H54 (cell line): Measurements from ENCODE around the gene SEMA5B.

Experiments used
- DNase-seq: peaks from one replicate; pipeline ENCODE4 v3.0.0; 2011; ENCODE audit warnings: low spot score, mixed read lengths; ENCODE audit not compliant: insufficient read length
- FAIRE-seq: peaks from 3 replicates; lab custom pipeline; 2011; peaks lifted over from hg19 to GRCh38; lab: Jason Lieb, UNC
- POLR2A ChIP-seq: IDR thresholded peaks from 2 replicates; pipeline ENCODE4 v1.6.1; 2011; ENCODE audit warnings: low read depth, mild to moderate bottlenecking, low read length

Gene SEMA5B

DNA sequence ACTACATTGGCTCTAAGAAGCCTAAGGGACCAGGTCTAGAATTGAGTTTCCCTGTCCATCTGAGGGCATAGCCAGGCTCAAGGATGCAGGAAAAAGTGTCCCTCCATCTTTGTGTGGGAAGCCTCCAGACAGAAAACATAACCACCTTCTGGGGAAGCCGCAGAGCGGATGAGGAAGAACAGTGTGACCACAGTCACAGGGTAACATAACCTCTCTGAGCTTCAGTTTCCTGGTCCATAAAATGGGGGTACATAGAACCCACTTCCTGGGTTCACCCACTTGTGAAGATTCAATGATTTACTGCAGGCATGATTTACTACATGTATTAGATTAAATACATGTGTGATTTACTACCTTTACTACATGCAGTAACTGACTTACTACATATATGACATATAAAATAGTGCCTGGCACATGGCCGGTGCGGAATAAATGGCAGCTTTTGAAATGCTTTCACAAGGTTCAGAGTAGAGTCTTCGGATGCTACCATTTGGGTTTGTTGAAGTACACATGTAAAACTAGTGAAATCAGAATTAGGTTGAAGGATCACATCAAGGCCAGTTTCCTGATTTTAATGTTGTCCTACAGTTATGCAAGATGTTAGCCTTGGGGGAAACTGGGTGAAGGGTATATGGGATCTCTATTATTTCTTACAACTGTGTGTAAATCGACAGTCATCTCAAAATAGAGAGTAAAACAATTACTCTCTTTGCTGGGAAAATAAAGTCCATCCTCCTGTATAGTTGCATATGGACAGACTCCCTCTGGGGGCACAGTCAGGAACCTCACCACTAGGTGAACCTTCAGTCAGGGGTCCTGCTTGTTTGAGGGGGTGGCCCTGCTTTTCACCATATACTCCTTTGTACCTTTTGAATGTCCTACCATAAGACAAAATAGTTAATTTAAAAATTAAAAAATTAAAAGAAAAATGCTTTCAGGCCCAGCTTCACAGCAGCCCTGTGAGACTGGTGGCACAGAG, 86.0 kb downstream of the SEMA5B start:
- FAIRE-seq: no peak
- no peak for DNase-seq
- no peak for TF ChIP-seq POLR2A

DNA sequence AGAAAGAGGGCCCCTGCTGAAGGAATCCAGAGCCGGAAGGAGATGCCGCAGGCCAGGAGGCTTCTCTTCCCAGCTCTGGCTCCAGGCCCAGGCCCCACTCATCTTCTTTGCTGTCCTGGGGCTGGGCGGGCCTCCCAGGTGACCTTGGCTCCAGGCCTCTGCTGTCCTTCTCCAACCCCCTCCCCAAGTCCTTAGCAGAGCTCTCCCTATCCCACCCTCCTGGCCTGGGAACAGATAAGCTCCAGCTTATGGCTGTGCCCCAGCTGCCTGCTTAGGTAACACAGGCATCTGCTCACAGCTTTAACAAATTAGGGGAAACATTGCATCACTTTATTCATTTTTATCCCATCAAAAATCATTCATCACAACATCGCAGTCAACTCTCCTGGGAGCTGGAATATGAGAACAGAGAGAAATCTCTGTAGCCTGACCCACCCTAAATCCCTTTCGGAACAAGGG, 86.9 kb downstream of the SEMA5B start:
- TF ChIP-seq POLR2A: no peak
- no peak for FAIRE-seq
- DNase-seq: no peak

DNA sequence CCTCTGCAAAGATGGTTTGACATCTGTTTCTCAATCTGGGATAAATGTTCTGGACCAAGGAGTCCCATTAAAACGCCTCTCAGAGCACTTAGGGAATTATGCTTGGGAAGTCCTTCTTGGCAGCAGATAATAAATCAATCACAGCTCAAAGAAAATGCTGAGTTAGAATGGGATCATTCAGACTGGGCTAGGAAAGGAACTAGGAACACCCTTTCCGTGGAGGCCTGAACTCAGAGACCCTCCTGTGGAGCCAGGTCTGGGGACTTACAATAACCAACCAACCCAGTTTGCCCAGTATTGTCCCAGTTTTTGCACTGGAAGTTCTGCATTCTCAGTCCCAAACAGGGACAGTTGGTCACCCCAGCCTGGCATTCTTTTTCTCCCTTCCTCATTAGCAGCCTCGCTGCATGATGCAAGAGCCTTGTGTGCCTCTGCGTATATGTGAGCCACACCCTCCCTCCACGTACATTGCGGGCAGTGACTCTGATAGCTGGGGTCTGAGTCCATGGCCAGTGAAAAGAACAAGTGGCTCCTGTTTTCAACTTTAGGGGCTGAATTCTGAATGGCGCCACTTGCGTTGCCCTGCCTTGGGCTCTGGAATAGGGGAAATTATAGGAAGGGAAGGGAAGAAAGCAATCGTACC, 88.7 kb downstream of the SEMA5B start:
- TF ChIP-seq POLR2A: no peak
- FAIRE-seq (no peak), DNase-seq (no peak)

DNA sequence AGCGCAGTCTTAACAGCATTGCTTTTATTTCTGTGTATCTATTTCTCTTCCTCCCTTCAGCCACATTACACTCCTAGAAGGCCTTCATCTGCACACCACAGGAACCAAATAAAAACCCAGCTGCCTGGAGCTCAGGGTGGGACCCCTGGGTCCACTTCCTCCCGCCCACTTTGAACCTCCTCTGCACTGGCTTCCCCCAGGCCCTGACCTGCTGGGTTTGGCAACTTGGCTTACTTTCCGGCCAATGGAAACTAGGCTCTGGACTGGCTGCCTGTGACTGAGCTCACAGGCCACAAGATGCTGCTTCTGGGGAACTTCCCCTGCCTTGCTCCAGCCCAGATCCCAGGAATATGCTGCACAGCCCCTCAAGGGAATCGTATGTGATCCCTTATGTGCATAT, 89.8 kb downstream of the SEMA5B start:
- FAIRE-seq (no peak), DNase-seq (no peak)
- no peak for TF ChIP-seq POLR2A

DNA sequence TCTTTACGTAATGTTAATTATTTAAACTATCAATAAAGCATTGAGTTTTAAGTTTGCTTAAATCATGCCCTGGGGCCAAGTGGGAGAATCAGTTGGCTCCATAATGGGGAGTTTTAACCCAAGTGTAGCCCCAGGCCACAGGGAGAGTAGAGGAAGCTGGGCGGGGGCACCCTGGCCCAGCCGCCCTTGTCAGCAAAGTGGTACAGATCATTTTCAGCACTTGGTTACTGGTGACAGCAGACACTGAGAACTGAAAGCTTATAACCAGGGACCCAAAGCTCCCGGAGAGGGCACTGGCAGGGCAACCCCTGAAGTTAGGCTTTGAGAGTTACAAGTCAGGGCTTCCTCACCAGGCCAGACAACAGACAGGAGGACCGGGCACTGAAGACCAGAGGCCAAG, 90.6 kb downstream of the SEMA5B start:
- no peak for FAIRE-seq
- TF ChIP-seq POLR2A: no peak

DNA sequence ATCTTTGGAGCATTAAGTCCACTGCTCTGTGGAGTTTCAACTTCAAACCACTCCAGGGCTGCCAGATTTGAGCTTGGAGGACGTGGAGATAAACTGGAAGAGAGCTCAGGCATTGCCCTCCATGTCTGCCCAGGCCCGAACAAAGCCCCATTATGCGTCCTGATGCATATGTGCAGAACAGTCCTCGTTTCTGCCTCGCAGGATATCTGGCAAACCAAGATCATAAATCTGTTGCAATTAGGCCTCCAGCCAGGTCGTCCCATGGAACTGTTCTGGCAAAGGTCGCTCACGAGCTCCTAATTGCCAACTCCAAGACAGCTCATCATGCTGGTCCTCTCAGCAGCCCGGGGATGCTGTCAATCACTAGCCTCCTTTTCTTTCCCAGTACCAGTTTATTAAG, 91.2 kb downstream of the SEMA5B start:
- FAIRE-seq: no peak
- no peak for DNase-seq
- no peak for TF ChIP-seq POLR2A

More for the DNA sequence above, 90.6 kb downstream of the SEMA5B start:
- no peak for DNase-seq

DNA sequence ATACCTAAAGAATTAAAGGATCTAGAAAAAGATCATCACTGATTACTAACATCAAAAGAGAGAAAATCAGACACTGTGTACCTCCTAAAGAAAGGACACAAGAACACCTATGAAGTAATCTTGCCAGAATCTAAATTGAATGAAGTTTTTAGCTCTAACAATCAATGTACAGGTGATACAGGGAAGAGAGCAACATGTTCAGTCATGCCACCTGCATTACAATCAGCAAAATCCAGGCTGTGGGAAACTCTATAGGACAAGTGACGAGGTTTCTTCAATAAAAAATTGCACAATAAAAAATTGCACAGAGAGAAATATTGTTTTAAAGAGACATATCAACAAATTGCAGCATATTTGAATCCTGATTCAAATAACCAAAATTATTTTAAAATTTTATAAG, 93.3 kb downstream of the SEMA5B start:
- FAIRE-seq: no peak
- TF ChIP-seq POLR2A: no peak
- no peak for DNase-seq

DNA sequence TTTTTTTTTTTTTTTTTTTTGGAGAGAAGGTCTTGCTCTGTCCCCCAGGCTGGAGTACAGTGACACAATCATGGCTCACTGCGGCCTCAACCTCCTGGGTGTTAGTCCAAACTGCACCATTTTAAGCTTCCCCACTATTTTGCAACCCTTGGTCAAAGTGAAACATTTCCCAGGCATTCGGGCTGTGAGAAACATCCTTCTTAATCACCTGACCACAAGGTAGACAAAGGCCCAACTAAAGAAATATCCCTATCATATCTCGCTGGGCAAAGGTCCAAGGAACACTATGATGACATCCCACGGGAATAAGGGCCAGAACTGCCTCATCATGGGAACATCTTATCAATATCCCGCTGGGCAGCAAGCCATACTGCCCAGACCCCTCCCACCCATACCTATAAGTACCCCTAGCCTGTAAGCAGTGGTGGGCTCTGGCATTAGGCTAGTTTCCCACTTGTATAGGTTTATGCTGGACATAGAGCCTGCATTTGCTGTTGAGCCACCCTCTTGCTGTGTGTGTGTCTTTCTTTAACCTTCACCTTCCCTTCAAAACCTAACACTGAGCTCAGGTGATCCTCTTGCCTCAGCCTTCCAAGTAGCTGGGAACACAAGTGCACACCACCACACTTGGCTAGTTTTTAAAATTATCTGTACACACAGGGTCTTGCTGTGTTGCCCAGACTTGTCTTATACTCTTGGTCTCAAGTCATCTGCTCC, 95.2 kb downstream of the SEMA5B start:
- no peak for TF ChIP-seq POLR2A
- DNase-seq: no peak
- no peak for FAIRE-seq

DNA sequence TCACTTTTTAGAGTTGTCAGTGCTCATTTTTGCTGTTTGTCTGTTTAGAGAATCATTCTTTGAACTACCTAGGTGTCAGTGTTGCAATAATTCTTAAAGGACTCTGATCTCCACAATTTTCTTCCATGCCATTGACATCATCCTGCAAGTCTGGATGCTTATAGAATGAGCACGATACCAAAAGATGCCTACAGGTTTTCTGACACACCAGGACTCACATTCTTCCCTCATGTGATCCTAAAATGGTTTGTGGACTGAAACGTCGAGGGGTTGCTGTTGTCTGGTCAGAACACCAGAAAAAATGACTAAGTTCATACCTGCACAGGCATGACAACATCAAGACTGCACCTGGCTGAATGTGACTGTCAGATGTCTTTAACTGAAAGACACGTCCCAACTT, 95.9 kb downstream of the SEMA5B start:
- DNase-seq (no peak), FAIRE-seq (no peak)
- no peak for TF ChIP-seq POLR2A

DNA sequence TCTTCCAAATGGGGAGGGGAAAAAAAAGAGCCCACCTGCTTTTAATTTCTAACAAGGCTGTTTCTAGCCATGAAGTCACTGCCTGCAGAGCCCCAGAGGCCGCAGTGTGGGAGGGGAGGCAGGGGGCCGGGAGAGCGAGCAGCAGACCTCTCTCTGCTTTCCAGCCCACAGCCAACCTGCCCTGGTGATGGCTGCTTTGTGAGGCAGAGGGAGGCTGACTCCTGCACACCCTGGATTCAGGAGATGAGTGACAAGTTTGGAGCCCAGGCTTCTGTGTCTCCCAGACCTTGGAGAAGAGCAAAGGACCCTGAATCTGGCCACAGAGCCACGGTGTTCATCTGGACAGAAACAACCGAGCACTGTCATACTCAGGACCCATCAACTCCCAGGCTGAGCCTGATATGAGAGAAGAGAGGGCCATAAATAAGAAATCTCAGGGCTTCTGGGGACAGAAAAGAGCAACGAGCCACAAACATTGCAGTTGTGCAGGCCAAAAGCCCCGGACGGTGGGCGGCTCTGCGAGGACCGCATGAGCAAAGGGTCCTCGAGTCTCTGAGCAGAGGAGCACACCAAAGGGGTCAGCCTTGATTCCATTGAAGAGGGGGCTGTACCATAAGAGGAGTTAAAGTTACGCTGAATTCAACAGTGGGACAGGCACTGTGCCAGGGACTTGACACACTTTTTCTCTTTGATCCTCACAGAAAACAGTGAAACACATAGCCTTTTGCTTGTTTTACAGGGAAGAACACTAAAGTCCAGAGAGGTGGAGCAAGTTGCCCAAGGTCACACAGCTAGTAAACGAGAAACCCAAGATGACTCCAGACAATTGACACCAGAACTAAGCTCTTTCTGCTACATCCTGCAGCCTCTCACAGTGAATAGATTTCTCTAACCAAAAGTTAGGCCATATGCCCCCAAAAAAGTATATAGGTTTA, 97.2 kb downstream of the SEMA5B start:
- FAIRE-seq (no peak), DNase-seq (no peak)
- TF ChIP-seq POLR2A: no peak

DNA sequence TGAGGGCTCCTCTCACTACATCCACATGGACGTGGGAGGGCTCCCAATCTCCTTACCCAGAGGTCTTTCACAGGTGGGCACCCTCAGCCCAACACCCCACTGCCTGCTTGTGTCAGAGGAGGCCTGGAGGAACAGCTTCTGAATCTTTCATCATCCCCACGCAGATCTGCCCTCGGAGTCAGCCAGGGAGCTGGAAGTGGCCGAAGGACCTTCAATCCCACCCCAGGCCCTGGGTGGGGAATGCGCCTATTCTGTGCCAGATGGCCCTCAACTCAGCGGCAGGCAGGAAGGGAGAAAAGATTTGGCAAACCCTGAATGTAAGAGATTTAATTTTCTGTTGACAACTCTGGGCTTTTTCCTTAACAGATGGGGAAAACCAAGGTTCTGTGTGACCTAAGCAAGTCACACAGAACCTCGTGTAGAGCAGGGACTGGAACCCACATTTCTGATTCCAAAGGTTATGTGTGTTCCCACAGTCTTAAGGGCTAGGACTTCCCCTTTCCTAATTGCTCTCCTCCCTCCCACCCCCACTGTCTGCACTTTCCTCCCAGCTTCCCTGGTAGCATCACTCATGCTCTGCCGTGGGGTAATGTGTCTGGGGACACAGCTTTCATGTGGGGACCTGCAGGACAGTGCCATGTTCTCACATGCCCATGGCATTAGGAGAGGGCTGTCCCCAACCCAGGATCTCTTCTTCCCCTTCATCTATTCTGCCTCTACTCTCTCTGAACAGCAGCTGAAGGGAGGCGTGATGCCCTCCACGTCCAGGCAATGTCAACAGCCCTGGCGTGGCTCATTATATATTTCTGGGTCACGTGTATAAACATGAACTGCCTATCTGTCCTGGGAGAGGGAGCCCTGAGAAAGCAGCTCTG, 98.1 kb downstream of the SEMA5B start:
- DNase-seq (no peak), FAIRE-seq (no peak)
- TF ChIP-seq POLR2A: no peak
